SH-SY5Y (cell line): Measurements from ENCODE around the gene PCDHA7.
"Not testable (repeated sequence)": the region's sequence is repeated elsewhere in the genome, so short reads cannot be mapped to it uniquely, and the experiment has no call there.

Experiments used
- GATA2 ChIP-seq: IDR thresholded peaks from 2 replicates; pipeline ENCODE4 v1.6.1; 2011; ENCODE audit warnings: mild to moderate bottlenecking, low read depth, low read length
- GATA3 ChIP-seq: IDR thresholded peaks from 2 replicates; pipeline ENCODE4 v1.6.1; 2011; ENCODE audit warnings: low read depth, mild to moderate bottlenecking, low read length, moderate library complexity

- TF ChIP-seq GATA2, GATA3: not testable (repeated sequence)
Observed at GRCh38 chr5:140848139-140849102, 14.4 kb downstream of the PCDHA7 start, which contains the start of gene PCDHA9.
